ENCODE results near the gene KCNJ6.

- TF ChIP-seq, protein P1, sequence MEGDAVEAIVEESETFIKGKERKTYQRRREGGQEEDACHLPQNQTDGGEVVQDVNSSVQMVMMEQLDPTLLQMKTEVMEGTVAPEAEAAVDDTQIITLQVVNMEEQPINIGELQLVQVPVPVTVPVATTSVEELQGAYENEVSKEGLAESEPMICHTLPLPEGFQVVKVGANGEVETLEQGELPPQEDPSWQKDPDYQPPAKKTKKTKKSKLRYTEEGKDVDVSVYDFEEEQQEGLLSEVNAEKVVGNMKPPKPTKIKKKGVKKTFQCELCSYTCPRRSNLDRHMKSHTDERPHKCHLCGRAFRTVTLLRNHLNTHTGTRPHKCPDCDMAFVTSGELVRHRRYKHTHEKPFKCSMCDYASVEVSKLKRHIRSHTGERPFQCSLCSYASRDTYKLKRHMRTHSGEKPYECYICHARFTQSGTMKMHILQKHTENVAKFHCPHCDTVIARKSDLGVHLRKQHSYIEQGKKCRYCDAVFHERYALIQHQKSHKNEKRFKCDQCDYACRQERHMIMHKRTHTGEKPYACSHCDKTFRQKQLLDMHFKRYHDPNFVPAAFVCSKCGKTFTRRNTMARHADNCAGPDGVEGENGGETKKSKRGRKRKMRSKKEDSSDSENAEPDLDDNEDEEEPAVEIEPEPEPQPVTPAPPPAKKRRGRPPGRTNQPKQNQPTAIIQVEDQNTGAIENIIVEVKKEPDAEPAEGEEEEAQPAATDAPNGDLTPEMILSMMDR (conservative IDR thresholded peaks at IDR 0.05; ENCODE audit: low read depth, low read length): no peak
- TF ChIP-seq EZH2 (IDR thresholded peaks at IDR 0.05; ENCODE audit: borderline replicate concordance, low read depth, low read length, poor library complexity, severe bottlenecking): no peak
Observed at GRCh38 chr21:37601915-37602314, 314.3 kb downstream of the KCNJ6 start.

Measured in A673 (cell line).